Astrocyte of the spinal cord (primary cell): ENCODE measurements around the gene LCP2.

ENCODE experiments used
- DNase-seq: peaks from one replicate; pipeline ENCODE4 v3.0.0; 2011; ENCODE audit warnings: low read depth, low spot score
- H3K4me3 ChIP-seq: 2 replicates; pipeline ENCODE4 v1.5.1; 2011; ENCODE audit warnings: low read depth, mild to moderate bottlenecking, low read length, moderate library complexity
- in situ Hi-C: cut with HindIII; loops from 2 replicates; pipeline ENCODE4 v1.10.0; 2017; ENCODE audit warnings: low sequenced_read_pairs
- TF ChIP-seq, protein P1 (sequence below): IDR thresholded peaks from 2 replicates; pipeline ENCODE4 v1.5.1; 2012; ENCODE audit warnings: low read depth, mild to moderate bottlenecking, low read length, inconsistent platforms

The LCP2 gene

GRCh38 chr5:170301981-170302652 is 4.5 kb upstream of the LCP2 start:
- DNase-seq, result no peak
- TF ChIP-seq, protein P1, sequence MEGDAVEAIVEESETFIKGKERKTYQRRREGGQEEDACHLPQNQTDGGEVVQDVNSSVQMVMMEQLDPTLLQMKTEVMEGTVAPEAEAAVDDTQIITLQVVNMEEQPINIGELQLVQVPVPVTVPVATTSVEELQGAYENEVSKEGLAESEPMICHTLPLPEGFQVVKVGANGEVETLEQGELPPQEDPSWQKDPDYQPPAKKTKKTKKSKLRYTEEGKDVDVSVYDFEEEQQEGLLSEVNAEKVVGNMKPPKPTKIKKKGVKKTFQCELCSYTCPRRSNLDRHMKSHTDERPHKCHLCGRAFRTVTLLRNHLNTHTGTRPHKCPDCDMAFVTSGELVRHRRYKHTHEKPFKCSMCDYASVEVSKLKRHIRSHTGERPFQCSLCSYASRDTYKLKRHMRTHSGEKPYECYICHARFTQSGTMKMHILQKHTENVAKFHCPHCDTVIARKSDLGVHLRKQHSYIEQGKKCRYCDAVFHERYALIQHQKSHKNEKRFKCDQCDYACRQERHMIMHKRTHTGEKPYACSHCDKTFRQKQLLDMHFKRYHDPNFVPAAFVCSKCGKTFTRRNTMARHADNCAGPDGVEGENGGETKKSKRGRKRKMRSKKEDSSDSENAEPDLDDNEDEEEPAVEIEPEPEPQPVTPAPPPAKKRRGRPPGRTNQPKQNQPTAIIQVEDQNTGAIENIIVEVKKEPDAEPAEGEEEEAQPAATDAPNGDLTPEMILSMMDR, result no peak
- in situ Hi-C loops, result no loop called here
- no peak overlapping the region for H3K4me3 ChIP-seq

- in situ Hi-C loops, result no loop called here
- no peak overlapping the region for H3K4me3 ChIP-seq
- DNase-seq, result no peak
- TF ChIP-seq, protein P1, result no peak
Observed at GRCh38 chr5:170301149-170301548, 3.6 kb upstream of the LCP2 start.

DNA sequence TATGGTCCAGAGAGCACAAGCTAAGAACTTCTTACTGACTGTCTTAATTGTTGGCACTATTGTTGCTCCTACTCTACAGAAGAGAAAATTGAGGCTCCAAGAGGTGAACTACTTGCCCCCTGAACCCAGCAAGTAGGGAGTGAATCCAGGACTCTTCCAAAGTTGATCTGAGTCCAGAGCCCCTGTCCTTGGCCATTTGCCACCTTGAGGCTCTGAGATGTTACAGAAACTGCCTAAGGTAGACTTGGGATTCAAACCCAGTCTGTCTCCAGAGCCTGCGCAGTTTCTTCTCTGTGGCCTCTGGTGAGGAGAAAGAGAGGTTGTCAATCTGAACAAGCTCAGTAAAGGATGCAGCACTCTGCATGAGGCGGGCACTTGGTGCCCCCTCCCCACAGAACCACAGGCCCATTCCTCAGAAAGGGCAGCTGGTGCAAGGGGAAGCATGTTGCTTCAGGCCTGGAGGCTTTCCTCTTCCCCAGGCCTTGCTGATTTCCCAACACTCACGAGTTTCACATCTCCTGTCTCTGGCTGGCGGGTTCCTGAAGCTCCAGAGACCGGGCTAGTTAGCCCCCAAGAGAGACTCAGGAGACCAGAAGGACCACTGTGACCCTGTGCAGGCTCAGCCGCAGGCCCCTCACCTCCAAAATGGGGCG is 2.9 kb upstream of the LCP2 start:
- TF ChIP-seq, protein P1, result no peak
- H3K4me3 ChIP-seq, result no peak overlapping the region
- no peak for DNase-seq
- in situ Hi-C loops, result no loop called here

DNA sequence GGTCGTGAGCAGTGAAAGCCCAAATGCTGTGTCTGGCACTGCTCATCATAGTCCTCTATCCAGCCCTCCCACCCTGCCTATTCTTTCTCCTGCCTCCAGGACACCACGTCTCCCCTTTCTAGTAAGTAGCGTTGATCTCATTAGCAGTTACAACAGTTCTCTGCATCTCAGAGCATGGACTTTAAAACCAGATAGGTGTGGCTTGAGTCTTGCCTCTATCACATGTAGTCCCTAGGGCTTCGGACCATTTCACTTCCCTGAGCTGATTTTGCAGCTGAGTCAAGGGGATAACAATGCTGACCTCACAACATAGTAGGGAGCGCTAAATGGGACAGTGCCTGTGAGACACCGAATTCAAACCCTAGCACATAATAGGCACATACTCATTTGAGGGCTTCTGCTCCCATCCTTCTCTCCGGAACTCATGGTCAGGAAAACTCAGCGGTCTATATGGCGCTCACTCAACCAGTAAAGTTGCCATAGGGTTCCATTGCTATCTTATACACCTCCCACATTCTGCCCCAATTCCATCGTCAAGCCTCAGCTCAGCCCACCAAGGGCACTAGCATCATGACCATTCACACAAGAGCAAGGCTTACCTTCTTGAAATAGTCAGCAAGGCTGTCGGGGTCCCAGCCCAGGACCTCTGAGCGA is 515 bp downstream of the LCP2 start:
- no peak for DNase-seq
- in situ Hi-C loops, result no loop called here
- TF ChIP-seq, protein P1, result no peak
- no peak overlapping the region for H3K4me3 ChIP-seq

- no peak for DNase-seq
- H3K4me3 ChIP-seq, result no peak overlapping the region
- in situ Hi-C loops, result no loop called here
- TF ChIP-seq, protein P1, result no peak
Observed at GRCh38 chr5:170296036-170296934, 1.3 kb downstream of the LCP2 start.

DNA sequence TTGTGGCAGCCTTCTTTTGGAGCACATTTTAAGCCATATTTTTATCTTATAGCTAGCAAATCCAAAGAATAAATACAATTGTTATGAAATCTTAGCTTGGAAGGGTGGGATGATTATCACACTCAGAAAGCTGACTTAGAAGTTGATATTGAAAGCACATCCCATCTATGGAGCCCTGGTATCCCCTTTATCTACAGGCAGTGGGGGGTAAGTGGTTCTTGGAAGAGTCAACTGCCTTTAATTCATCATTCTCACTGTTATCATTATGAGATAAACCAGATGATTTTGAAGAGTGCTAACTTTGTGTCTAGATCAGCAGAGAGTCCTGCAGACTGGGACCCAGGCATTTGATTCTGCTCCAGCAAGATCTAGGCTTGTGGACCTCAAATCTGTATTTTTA is 3.0 kb downstream of the LCP2 start:
- in situ Hi-C loops, result no loop called here
- TF ChIP-seq, protein P1, result no peak
- H3K4me3 ChIP-seq, result no peak overlapping the region
- no peak for DNase-seq
